ENCODE results near the gene KRTAP10-2.

- TF ChIP-seq GATA2 (IDR thresholded peaks at IDR 0.05; ENCODE audit: low read depth, low read length), result no peak
- TF ChIP-seq GATA3 (IDR thresholded peaks at IDR 0.05; ENCODE audit: low read depth, low read length), result no peak
Observed at GRCh38 chr21:44556879-44557278, 5.6 kb upstream of the KRTAP10-2 start.

Measured in SH-SY5Y (cell line).